ENCODE results near the gene PCDHB13.

DNA sequence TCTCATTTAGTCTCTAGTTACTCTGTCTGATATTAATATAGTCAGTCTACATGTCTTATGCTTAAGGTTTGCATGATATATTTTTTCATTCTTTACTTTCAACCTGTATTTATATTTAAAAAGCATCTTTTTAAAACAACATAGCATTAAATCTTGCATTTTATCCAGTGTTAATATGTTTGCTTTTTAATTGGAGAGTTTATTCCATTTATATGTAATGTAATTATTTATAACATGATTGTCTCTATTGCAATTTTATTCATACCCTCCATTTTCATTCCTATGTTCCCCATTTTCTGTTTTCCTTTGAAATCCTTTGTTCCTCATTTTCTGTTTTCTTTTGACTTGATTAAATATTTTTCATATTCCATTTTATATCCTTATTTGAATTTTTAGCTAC, 44.7 kb downstream of the PCDHB13 start:
- TF ChIP-seq POLR2A (IDR thresholded peaks at IDR 0.05; ENCODE audit: low read depth, low read length) (no peak), RAD21 (IDR thresholded peaks at IDR 0.05; ENCODE audit: low read length) (no peak), FOS (IDR thresholded peaks at IDR 0.05; ENCODE audit: low read depth, low read length) (no peak), SMC3 (IDR thresholded peaks at IDR 0.05; ENCODE audit: low read depth, low read length) (no peak), MXI1 (IDR thresholded peaks at IDR 0.05; ENCODE audit: borderline replicate concordance, low read depth, low read length) (no peak), RFX5 (IDR thresholded peaks at IDR 0.05; ENCODE audit: low read depth, low read length) (no peak), BHLHE40 (IDR thresholded peaks at IDR 0.05; ENCODE audit: low read depth, low read length) (no peak), CHD1 (IDR thresholded peaks at IDR 0.05; ENCODE audit: low read depth, low read length) (no peak), CEBPB (IDR thresholded peaks at IDR 0.05; ENCODE audit: low read depth, low read length) (no peak), MAFK (IDR thresholded peaks at IDR 0.05; ENCODE audit: low read depth, low read length) (no peak)
- TF ChIP-seq, protein P1, sequence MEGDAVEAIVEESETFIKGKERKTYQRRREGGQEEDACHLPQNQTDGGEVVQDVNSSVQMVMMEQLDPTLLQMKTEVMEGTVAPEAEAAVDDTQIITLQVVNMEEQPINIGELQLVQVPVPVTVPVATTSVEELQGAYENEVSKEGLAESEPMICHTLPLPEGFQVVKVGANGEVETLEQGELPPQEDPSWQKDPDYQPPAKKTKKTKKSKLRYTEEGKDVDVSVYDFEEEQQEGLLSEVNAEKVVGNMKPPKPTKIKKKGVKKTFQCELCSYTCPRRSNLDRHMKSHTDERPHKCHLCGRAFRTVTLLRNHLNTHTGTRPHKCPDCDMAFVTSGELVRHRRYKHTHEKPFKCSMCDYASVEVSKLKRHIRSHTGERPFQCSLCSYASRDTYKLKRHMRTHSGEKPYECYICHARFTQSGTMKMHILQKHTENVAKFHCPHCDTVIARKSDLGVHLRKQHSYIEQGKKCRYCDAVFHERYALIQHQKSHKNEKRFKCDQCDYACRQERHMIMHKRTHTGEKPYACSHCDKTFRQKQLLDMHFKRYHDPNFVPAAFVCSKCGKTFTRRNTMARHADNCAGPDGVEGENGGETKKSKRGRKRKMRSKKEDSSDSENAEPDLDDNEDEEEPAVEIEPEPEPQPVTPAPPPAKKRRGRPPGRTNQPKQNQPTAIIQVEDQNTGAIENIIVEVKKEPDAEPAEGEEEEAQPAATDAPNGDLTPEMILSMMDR (conservative IDR thresholded peaks at IDR 0.05; ENCODE audit: low read depth, low read length): no peak
- TF ChIP-seq, protein P2, sequence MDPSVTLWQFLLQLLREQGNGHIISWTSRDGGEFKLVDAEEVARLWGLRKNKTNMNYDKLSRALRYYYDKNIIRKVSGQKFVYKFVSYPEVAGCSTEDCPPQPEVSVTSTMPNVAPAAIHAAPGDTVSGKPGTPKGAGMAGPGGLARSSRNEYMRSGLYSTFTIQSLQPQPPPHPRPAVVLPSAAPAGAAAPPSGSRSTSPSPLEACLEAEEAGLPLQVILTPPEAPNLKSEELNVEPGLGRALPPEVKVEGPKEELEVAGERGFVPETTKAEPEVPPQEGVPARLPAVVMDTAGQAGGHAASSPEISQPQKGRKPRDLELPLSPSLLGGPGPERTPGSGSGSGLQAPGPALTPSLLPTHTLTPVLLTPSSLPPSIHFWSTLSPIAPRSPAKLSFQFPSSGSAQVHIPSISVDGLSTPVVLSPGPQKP (IDR thresholded peaks at IDR 0.05; ENCODE audit: borderline replicate concordance, low read depth, low read length): no peak
